ENCODE measurements around the gene PPP1R14C.

Gene PPP1R14C

DNA sequence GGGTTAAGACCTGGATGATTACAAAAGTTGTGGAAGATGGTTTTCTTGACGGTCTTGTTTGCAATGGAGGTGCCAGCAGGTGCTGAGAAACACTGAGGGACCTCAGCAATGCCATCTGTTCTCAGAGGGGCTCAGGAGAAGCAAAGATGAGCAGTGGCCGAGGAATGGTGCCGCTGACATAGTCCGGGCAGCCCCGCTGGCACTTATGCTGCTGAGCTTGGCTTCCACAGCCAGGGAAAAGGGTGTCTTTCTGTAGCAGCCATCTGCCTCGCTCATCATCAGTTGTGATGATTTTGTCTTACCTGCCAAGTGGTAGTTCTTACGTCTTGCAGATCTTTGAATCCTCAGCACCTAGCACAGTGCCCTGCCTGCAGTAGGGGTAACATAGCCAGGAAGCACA is 55.7 kb downstream of the PPP1R14C start:
- DNase-seq: no peak

DNA sequence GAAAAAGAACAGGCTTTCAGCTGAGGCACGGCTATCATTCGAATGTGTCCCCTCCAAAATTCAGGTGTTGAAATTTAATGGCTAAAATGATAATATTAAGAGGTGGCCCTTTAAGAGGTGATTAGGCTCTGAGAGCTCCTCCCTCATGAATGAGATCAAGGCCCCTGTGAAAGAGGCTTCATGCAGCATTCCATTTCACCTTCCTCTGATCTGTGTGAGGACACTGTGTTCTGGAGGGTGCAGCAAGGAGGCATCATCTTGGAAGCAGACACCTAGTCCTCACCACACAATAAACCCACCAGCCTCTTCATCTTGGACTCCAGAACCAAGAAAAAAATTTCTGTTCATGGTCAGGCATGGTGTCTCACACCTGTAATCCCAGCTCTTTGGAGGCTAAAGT is 56.4 kb downstream of the PPP1R14C start:
- DNase-seq: no peak

DNA sequence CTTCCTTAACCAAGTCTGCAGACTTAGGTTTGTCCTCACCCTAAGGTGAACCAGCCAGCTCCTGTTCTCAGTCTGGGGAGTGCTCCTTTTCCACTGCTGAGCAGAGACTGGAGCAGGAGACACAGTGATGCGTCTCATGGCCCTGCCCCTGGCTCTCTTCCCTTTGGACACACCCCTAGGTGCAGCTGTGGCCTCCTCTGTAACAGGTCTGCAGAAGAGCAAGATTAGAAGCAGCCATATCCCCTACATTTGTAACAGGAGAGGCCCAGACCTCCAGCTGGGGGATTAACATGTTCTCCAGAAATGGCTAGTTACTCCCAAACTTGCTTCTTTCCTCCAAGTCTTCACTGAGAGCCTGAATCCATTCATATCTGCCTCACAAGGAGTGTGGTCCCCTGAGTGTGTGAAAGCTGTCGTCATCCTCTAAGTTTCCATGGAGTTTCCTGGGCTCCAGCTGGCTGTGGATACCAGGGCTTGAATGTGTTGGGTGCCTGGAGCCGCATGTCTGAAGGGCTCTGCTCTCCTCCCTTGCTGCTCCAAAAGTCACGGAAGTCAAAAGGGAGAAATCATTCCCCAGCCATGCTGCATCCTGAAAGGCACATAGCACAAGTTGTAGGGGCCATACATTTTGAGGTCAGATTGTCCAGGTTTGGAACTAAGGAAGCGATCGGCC is 57.7 kb downstream of the PPP1R14C start:
- DNase-seq: no peak

DNA sequence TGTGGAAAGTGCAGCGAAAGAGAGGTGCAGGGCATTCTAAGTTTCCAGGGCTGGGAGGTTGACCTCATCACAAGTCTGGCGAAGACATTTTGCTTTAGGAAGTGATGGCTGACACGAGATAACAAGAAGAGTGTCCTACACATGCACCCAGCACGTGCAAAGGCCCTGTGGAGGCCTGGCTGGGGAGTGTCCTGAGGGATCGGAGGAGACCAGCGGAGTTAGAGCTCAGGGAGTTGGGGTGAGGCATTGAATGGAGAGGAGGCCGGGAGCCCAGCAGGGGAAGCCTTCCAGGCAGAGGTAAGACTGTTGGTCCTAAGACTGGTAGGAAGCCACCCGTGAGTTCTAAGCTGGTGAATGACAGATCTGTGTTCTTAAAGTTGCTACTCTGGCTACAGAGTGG is 58.4 kb downstream of the PPP1R14C start:
- no peak for DNase-seq

DNA sequence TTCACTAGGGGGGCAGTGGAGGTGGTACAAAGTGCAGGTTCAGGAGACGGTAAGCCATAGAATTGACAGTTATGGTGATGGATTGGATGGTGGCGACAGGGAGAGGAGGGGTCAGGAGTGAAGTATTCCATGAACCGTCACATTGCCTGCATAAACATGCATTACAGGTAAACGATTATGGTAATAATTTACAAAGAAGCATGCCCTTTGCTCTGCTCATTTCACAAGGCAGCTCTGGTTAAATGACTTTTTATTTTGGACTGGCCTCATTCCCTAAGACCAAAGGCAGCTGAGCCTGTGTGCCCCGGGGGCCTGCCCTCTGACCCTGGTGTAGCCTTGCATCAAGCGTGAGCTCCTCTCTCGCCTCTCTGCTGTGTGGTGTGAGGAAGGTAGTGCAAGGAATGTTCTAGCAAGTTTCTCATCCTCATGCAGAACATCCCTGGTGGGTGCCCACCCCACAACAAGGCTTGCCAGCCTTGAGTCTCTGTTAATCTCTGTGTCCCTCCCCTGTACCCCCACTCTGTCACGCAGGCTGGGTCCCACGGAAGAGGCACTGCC is 59.0 kb downstream of the PPP1R14C start:
- DNase-seq: no peak

DNA sequence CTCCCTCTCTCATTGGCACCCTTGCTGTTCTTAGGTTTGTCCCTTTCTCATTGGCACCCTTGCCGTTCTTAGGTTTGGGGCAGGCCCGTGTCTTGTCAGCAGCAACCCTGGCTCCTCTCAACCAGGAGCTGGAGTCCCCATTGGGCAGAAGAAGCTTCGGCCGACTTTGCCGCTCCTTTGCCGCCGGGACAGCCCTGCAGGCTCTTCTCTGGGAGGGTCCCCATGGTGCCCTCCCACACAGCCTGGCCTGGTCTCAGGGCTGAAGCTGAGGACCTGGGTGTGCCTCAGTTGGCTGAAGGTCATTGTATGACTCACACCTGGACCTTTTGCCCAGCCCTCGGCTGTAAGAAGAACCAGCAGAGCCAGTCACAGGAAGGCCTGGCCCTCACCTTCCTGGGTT is 59.6 kb downstream of the PPP1R14C start:
- DNase-seq: no peak

DNA sequence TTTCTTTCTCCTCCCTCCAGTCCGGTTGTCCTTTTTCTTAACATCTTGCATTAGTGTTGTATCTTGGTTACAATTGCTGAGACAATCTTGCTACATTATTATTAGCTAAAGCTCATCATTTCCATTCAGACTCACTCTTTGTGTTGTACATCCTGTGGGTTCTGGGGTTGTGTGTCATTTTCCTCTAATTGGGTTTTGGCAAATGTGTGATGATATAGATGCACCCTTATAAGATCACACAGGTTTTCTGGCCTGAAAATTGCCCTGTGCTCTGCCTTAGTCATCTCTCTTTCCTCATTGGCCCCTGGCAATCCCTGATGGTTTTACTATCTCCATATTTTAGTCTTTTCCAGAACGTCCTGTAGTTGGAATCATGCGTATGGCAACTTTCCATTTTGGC is 60.1 kb downstream of the PPP1R14C start:
- DNase-seq: no peak

DNA sequence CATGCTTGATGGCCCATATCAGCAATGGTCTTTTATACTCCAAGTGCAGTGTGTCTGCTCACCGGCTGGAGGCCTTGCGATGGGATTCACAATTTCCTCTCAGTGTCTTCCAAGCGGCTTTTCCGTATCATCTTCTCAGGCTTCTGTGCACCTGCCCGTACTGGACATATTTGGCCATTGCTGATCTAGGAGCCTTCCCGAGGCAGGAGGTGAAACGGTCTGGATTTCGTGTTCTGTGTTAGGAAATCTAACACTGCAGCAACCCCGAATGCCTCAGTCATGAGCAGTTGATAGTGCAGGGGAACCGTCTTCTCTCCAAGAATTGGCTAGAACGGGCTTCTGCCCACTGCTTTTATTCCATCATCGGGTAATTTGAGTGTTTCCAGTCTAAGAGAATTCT is 60.5 kb downstream of the PPP1R14C start:
- DNase-seq: no peak

DNA sequence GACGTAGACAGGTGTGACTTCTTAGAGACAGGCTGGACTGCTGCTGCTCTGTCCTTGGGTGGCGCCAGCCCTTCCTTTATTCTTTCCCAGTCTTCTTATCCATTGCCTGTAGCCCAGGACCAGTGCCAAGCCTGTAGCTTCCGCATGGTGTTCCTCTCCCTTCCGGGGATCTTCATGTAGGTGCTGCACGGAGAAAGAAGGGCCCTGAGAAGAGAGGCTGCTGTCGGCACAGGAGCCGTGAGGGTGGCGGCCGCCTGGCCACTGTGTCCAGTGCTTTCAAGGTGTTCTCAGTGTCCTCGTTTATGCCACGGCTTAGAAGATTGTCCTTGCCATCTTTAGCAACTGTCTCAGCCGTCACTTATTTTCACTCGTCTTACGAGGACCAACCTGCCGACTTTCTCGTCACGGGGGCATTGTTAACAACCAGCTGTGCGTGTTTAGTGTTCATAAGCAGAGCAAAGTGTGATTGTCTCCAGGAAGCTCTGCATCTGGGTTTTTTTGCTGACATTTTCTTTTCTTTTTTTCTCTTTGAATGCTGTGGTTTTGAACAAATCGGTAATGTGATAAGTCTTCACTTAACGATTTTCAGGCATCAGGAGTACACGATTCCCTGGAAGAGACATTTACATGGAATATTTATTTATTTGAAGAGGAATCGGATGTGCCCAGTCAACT is 61.2 kb downstream of the PPP1R14C start:
- no peak for DNase-seq

DNA sequence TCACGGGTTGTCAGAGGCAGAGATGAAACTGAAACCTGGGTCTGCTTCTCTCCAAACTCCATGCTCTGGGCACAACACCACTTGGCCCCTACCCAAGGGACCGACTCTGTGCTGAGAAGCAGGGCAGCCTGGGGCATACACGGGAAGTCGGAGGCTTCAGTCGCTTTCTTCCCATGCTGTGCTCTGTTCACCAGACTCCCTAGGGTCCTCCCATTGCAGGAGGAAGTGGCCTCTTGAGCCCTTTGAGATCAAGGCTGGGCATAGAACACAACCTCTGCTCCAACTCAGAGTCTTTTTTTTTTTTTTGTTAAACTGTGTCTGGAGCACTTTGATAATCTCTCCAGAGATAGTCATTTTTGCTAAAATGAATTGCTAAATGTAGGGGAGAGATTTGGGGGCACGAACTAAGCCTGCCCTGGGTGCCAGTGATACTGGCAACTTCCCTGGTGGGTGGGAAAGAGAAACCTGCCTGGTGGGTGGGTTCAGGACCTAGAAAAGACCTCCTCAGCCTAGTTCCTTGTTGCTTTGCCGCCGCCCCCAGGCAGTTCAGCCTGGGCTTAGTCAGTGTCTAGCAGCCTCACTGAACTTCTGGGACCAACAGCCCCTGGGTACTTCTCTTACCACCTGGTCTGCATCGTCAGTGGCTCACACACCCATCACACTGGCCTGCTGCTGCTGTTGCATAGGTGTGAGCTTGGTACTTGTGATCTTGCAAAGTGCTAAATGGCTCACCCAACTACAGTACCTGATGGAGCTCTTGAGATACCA is 62.0 kb downstream of the PPP1R14C start:
- DNase-seq: no peak

DNA sequence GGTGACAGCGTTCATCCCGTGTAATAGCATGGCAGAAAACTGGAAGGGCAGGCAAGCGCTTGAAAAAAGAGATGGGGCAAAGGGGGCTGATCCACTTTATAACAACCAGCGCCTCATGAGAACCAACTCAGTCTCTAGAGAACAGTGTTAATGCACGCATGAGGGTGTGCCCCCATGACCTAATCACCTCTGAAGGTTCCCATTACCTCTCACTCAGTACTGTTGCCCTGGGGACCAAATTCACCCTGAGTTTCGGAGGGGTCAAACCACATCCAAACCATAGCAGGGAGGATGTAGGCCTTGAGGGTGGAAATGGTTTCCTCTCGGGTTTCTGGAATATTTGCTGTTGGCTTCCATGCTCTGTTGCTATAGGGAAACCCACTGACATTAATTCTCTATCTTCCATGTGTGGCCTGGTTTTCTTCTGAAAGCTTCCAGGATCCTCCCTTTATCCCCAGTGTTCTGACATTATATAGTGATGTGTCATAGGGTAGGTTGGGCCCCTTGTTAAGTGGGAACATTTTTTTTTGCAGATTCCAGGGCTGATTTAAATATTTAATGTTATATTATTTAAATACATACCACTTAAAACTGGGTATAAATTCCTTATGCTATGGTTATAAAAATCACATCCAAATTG is 65.2 kb downstream of the PPP1R14C start:
- no peak for DNase-seq

DNA sequence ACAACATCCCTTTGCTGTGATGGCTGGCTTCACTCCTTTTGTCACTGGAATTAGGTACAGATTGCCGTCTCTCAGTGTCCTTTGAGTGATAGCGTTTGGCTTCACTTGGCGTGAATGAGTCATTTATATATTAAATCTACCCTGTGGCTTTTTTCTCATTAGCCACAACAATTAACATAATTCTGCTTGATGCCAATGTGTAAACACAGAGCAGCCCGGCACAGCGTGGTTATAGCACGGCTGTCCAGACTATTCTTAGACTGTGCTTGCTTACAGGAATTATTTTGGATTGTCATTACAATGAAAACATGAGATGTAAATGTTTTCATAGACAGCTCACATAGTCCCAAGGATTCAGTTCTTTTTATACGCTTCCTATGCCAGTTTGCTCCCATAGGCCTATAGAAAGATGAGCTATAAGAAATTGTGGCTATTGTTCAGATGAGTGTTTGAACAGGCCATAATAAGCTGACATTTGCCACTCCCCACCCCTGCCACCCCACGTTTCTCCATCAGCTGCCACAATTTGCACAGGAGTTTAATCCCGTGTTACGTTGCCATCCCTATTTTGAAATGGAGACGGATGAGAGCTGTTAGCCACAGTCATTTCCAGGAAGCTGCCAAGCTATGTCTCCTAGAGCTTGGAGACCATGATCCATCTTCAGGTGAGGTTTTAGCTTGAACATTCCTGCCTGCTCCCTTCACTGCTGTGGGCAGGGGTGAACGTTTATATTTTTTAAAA is 65.9 kb downstream of the PPP1R14C start:
- peak; percentile 47 to 68 for DNase-seq

DNA sequence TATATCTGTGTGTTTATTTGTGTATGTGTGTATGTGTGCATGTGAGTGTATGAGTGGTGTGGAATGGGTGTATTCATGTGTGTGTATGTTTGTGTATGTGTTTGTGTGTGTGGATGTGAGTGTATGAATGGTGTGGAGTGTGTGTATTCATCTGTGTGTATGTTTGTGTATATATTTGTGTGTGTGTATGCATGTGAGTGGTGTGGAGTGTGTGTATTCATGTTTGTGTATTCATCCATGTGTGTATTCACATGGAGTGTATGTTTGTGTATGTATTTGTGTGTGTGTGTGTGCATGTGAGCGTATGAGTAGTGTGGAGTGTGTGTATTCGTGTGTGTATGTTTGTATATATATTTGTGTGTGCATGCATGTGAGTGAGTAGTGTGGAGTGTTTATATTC is 66.6 kb downstream of the PPP1R14C start:
- no peak for DNase-seq

DNA sequence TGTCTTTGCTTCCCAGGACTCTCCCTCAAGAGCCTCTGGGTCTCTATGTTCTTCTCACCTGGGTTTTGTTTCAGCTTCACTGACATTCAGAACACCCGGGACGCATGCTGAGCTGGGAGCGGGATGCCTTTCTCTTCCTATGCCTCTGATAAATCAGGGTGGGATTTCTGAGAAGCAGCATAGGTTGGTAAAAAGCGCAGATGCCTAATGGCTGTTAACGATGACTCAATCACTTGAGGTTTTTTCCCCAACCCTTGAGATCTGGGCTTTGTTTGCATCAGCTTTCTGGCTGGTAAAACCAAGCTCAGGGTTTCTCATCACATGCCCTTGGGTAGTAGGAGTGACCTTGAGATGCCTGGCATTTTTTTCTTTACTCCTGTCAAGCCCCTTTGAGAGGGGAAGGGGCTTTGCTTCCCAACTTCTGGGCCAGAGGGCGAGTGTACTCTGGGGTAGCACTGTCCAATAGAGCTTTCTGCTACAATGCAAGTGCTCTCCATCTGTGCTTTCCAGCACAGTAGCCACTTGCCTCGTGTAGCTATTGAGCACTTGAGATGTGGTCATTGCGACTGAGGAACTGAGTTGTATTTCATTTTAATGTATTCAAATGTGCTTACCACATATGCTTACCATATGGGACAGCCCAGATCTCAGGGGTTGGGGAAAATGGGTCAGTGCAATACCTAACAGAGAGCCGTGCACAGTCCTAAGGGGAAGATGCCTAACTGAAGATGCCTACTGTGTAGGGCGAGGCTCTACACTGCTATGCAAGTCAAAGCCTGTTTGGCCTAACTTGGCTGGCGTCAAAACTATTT is 69.1 kb downstream of the PPP1R14C start:
- no peak for DNase-seq

DNA sequence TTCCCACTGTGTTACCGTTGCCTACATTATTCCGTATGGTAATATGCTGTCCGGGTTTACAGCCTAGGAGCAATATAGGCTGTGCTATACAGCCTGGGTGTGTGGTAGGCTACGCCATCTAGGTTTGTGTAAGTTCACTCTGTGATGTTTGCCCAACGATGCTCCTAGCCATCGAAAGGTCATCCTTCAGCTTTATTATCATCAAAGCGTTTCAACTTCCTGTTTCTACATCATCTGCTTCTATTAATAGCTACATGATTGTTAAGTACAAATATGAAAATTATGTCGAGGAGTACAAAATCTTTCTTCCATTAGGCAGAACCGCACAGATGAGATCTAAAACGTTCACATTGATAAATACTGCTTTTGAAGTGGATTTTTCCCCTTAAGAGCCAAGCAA is 69.9 kb downstream of the PPP1R14C start:
- DNase-seq: no peak

DNA sequence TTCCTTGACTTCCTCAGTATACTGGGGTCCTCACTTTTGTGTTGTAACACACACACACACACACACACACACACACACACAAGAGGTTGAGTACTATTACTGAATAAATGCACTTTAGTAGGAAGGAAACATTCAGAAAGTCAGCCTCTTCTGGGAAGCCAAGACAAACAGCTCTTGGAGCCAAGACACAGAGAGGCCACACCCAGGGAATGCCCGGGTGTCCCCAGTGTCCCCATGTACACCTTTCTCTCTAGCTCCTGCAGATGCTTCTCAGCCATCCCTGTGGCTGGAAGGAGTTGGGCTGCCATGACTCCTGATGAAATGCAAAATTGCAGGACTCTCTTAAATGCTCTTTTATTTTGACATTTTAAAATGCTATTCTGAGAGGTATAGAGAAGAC is 70.5 kb downstream of the PPP1R14C start:
- no peak for DNase-seq

DNA sequence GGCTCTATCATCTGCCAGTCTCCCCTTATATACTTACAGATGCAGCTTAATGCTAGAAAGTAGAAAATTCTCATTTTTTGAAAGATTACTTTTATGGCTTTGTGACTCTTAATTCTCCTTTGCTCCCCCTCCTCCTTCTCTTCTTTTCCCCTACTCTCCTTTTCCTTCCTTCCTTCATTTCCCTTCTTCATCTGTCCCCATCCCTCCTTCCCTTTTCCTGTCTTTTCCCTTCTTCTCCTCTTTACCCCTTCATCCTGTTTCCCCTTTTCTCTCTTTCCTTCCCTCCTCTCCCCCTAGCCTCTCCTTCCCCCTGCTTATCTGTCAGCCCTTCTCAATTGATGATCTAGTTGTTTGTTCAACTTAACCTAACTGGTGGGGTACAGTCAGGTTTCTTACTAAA is 71.5 kb downstream of the PPP1R14C start:
- DNase-seq: no peak

DNA sequence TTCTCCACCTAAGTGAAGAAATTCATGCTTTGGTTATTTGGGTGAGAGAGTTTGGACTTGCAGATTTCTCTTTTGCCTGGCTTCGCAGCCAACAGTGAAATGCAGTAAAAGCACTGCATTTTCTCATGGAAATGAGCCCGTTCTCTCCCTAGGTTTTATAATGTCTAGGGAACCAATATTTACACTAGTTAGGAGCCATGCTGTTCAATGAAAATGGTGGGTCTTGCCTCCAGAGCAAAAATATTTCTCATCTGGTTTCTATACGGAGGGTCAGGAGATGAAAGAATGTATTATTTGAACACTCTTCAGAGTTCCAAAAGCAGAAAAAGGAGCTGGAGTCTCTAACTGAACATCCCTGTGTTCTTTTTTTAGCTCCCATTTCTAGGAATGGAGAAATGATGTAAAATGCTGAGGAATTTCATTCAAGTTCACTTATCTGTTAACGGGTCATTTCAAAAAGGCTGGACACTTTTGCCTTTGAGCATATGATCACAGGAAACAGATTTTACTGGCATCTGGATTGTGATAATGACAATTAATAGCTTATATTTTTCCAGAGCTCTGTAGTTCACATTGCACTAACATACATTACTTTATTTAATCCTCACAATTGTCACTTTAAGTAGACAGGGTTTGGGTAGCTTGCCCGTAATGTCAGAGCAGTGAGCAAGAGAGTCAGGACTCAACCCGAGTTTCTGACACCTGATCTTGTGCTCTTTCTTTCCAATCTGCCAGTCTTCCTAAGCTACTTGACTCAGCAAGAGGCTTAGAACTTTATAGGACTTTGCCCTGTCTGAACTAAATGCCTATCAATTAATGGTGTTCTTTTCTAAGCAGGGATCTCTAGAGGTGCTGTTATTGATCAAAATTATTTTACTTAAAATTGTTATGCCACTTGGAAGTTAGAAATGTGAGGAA is 78.0 kb downstream of the PPP1R14C start:
- DNase-seq: no peak

DNA sequence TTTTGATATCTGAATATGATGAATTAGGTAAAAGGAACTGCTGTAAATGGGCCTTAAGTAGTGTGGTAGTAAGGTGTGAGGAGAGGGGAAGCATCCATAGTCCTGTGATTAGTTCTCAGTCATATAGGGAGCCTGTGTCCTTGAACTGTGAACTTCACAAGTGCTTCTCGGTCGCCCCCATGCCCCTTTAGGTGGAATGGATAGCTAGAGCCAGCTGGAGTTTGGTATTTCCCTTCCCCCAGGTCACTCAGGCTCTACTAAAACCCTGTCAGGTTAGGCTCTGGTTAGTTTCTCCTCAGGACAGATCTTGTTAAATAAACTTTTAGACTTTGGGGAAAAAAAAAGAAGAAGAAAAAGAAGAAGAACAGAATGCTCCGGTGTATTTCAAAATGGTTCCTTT is 82.0 kb downstream of the PPP1R14C start:
- no peak for DNase-seq

DNA sequence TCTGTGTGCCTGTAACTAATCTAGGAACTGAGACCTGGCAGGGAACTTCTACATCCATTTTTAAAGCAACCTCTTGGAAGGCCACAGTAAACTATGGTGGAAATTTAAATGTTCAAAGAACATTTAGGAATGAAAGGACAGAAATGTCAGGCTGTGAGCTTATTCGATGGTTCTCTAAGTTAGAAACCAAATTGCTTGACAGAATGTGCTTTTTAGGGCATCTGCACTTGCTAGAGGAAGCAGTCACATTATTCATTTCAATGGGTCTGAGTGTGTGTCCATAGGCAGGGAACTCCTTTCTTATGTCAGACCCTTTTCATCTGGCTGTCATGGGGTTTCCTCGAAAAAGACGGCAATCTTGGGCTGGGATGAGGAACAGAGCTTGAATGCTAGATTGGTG is 84.4 kb downstream of the PPP1R14C start:
- DNase-seq: no peak

Data from NCI-H1930 (cell line).